ENCODE data around the gene MRPS12.

DNA sequence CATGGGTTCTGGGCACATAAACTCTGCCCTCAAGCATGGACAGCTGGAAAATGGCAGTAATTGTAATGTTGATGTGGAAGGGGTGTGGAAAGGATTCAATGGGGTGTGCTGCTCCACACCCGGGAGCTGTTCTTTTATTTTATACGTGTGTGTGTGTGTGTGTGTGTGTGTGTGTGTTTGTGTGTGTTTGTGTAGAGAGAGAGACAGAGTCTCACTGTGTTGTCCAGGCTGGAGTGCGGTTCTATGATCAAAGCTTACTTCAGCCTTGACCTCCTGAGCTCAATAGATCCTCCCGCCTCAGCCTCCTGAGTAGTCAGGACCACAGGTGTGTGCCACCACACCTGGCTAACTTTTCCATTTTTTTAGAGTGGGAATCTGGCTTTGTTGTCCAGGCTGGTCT lies 2.8 kb downstream of the MRPS12 start:
- TF ChIP-seq, protein P1, sequence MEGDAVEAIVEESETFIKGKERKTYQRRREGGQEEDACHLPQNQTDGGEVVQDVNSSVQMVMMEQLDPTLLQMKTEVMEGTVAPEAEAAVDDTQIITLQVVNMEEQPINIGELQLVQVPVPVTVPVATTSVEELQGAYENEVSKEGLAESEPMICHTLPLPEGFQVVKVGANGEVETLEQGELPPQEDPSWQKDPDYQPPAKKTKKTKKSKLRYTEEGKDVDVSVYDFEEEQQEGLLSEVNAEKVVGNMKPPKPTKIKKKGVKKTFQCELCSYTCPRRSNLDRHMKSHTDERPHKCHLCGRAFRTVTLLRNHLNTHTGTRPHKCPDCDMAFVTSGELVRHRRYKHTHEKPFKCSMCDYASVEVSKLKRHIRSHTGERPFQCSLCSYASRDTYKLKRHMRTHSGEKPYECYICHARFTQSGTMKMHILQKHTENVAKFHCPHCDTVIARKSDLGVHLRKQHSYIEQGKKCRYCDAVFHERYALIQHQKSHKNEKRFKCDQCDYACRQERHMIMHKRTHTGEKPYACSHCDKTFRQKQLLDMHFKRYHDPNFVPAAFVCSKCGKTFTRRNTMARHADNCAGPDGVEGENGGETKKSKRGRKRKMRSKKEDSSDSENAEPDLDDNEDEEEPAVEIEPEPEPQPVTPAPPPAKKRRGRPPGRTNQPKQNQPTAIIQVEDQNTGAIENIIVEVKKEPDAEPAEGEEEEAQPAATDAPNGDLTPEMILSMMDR (conservative IDR thresholded peaks at IDR 0.05): no peak
- TF ChIP-seq ZFX (IDR thresholded peaks at IDR 0.05): no peak
